Non-pigmented ciliary epithelial cell (primary cell): ENCODE results near the gene C9orf72.
"Not testable (repeated sequence)": the region's sequence is repeated elsewhere in the genome, so short reads cannot be mapped to it uniquely, and the experiment has no call there.

Experiments used
- DNase-seq: peaks from one replicate; pipeline ENCODE4 v3.0.0-alpha.2; 2010; ENCODE audit warnings: low read depth

Gene C9orf72

GRCh38 chr9:27514551-27514950, 58.7 kb downstream of the C9orf72 start:
- no peak for DNase-seq

- DNase-seq: no peak
Measured at GRCh38 chr9:27511771-27512170, 61.5 kb downstream of the C9orf72 start.

GRCh38 chr9:27510780-27511179, 62.5 kb downstream of the C9orf72 start:
- DNase-seq: no peak

GRCh38 chr9:27506981-27507380, 66.3 kb downstream of the C9orf72 start:
- DNase-seq: no peak

GRCh38 chr9:27505744-27506161, 67.5 kb downstream of the C9orf72 start:
- DNase-seq: no peak

- no peak for DNase-seq
Measured at GRCh38 chr9:27504259-27504658, 69.0 kb downstream of the C9orf72 start.

GRCh38 chr9:27503623-27504022, 69.7 kb downstream of the C9orf72 start:
- DNase-seq: no peak

- DNase-seq: not testable (repeated sequence)
Measured at GRCh38 chr9:27500902-27501301, 72.4 kb downstream of the C9orf72 start.

GRCh38 chr9:27499451-27499850, 73.8 kb downstream of the C9orf72 start:
- no peak for DNase-seq

- DNase-seq: no peak
Measured at GRCh38 chr9:27497883-27498417, 75.3 kb downstream of the C9orf72 start.
